NCI-H2081 (cell line): ENCODE data around the gene RTN4IP1.

Experiments
- DNase-seq, 2 experiments: peaks; one replicate each; lab custom pipeline; 2025; lab: John Stamatoyannopoulos, UW

The RTN4IP1 gene

GRCh38 chr6:106629103-106629858 is at the start of gene RTN4IP1, which contains the start of gene QRSL1:
TSS of gene RTN4IP1 (minus strand) at chr6:106629498. CDS start at chr6:106629021, 477 bp downstream.
TSS of gene QRSL1 (plus strand) at chr6:106629578. CDS start at chr6:106629682, 104 bp downstream.
- peak; percentile 84 to 94 for DNase-seq

GRCh38 chr6:106677282-106677681 is 48.0 kb upstream of the RTN4IP1 start:
- no peak for DNase-seq

- no peak for DNase-seq
These were observed 45.4 kb upstream of the RTN4IP1 start for GRCh38 chr6:106674541-106675229.

GRCh38 chr6:106671651-106672050 is 42.4 kb upstream of the RTN4IP1 start:
- no peak for DNase-seq

GRCh38 chr6:106670236-106670635 is 40.9 kb upstream of the RTN4IP1 start:
- DNase-seq, result no peak

- no peak for DNase-seq
These were observed 37.7 kb upstream of the RTN4IP1 start for GRCh38 chr6:106667022-106667402.

GRCh38 chr6:106666282-106667021 is 37.2 kb upstream of the RTN4IP1 start:
- DNase-seq, result no peak

- DNase-seq, result no peak
These were observed 33.2 kb upstream of the RTN4IP1 start for GRCh38 chr6:106662458-106662857.

GRCh38 chr6:106659859-106660258 is 30.6 kb upstream of the RTN4IP1 start:
- no peak for DNase-seq

- no peak for DNase-seq
These were observed 29.2 kb upstream of the RTN4IP1 start for GRCh38 chr6:106658469-106658868.

- no peak for DNase-seq
These were observed 19.5 kb upstream of the RTN4IP1 start for GRCh38 chr6:106648651-106649308.

GRCh38 chr6:106643061-106643460 is 13.8 kb upstream of the RTN4IP1 start:
- DNase-seq, result no peak

GRCh38 chr6:106642476-106642875 is 13.2 kb upstream of the RTN4IP1 start:
- DNase-seq, result no peak

- DNase-seq, result no peak
These were observed 10.5 kb upstream of the RTN4IP1 start for GRCh38 chr6:106639812-106640211.

- no peak for DNase-seq
These were observed 8.5 kb upstream of the RTN4IP1 start for GRCh38 chr6:106637717-106638341.

- DNase-seq, result no peak
These were observed 7.9 kb upstream of the RTN4IP1 start for GRCh38 chr6:106637051-106637716.

- DNase-seq, result no peak
These were observed 5.3 kb upstream of the RTN4IP1 start for GRCh38 chr6:106634565-106634964.

- DNase-seq, result no peak
These were observed 2.0 kb upstream of the RTN4IP1 start for GRCh38 chr6:106631346-106631745.

- DNase-seq, result peak in 1 of 2 experiments; percentile 8
These were observed 1.1 kb upstream of the RTN4IP1 start for GRCh38 chr6:106630366-106630765.

GRCh38 chr6:106629859-106630163 is 513 bp upstream of the RTN4IP1 start:
- DNase-seq, result no peak

GRCh38 chr6:106628658-106629102 is 618 bp downstream of the RTN4IP1 start:
- DNase-seq, result no peak
